Measurements from ENCODE around the gene KATNAL1.
"Not testable (repeated sequence)": the region's sequence is repeated elsewhere in the genome, so short reads cannot be mapped to it uniquely, and the experiment has no call there.

KATNAL1 gene

GRCh38 chr13:30259149-30259733 lies 48.1 kb downstream of the KATNAL1 start:
- H3K4me1 ChIP-seq (ENCODE audit: control insufficient read depth, insufficient read depth, low read length, poor library complexity, severe bottlenecking) = peaks cover 10% of the 10 kb centered on the region
- not testable (repeated sequence) for H3K4me3 ChIP-seq (ENCODE audit: extremely low read depth, insufficient read depth, low read length, poor library complexity, severe bottlenecking); H3K27ac ChIP-seq (ENCODE audit: low read depth, low read length, severe bottlenecking); H3K9me3 ChIP-seq (ENCODE audit: control insufficient read depth, low read length); H3K36me3 ChIP-seq (ENCODE audit: control insufficient read depth, insufficient read depth, low read length)
- 92 to 94% methylated on average over 15 to 17 of the region's 22 CpGs for WGBS, 2 experiments (ENCODE audit: insufficient coverage in 2 of 2)

DNA sequence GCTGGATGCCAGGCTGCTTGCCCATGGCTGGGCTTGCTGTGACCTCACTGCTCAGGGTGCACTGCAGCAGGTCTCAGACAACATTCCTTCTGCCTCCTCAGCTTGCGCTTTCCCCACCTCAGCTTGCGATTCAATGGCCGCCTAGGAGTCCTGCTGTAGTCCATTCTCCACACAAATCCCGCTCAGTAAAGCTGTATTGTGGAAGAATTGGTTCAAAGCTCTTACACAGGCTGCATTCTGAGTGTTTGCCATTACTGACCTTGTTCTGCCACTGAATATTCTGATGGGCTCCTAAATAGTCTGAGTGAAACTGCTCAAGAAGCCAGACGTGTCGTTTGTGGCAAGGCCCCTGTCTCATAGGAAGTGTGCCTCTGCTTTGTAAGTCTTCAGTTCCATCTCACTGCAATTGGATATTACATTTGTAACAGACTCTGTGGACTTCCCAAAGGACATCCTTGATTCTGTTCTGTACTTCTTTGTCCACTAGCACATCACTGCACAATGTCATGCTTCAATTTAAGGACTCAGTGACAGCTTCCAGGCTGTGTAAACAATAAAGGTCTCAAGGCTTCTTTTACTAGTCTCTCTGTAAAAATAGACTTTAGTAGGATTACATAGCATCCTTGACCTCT lies 49.8 kb downstream of the KATNAL1 start:
- H3K4me3 ChIP-seq (ENCODE audit: extremely low read depth, insufficient read depth, low read length, poor library complexity, severe bottlenecking) = no peak overlapping the region
- no peaks in the 10 kb centered on the region for H3K9me3 ChIP-seq (ENCODE audit: control insufficient read depth, low read length)
- 55 to 60% methylated on average over 3 to 4 of the region's 6 CpGs for WGBS, 2 experiments (ENCODE audit: insufficient coverage in 2 of 2)
- peaks cover 10% of the 10 kb centered on the region for H3K4me1 ChIP-seq (ENCODE audit: control insufficient read depth, insufficient read depth, low read length, poor library complexity, severe bottlenecking)
- H3K36me3 ChIP-seq (ENCODE audit: control insufficient read depth, insufficient read depth, low read length) = peaks cover 3% of the 10 kb centered on the region
- H3K27ac ChIP-seq (ENCODE audit: low read depth, low read length, severe bottlenecking) = peak overlapping the region; percentile 95

GRCh38 chr13:30256713-30257467 lies 50.5 kb downstream of the KATNAL1 start:
- Histone ChIP-seq H3K27ac (ENCODE audit: low read depth, low read length, severe bottlenecking) (peak overlapping the region; percentile 95), H3K36me3 (ENCODE audit: control insufficient read depth, insufficient read depth, low read length) (peaks cover 3% of the 10 kb centered on the region), H3K9me3 (ENCODE audit: control insufficient read depth, low read length) (no peaks in the 10 kb centered on the region), H3K4me3 (ENCODE audit: extremely low read depth, insufficient read depth, low read length, poor library complexity, severe bottlenecking) (no peak overlapping the region), H3K4me1 (ENCODE audit: control insufficient read depth, insufficient read depth, low read length, poor library complexity, severe bottlenecking) (peaks cover 10% of the 10 kb centered on the region)
- 100% methylated on average over 1 to 2 of the region's 5 CpGs for WGBS, 2 experiments (ENCODE audit: insufficient coverage in 2 of 2)

GRCh38 chr13:30255696-30256095 lies 51.7 kb downstream of the KATNAL1 start:
- no peaks in the 10 kb centered on the region for H3K9me3 ChIP-seq (ENCODE audit: control insufficient read depth, low read length)
- H3K4me3 ChIP-seq (ENCODE audit: extremely low read depth, insufficient read depth, low read length, poor library complexity, severe bottlenecking) = no peak overlapping the region
- H3K36me3 ChIP-seq (ENCODE audit: control insufficient read depth, insufficient read depth, low read length) = peaks cover 6% of the 10 kb centered on the region
- H3K4me1 ChIP-seq (ENCODE audit: control insufficient read depth, insufficient read depth, low read length, poor library complexity, severe bottlenecking) = peaks cover 10% of the 10 kb centered on the region
- no CpG with 5 or more reads among the region's 1 CpG for WGBS, 2 experiments (ENCODE audit: insufficient coverage in 2 of 2)
- H3K27ac ChIP-seq (ENCODE audit: low read depth, low read length, severe bottlenecking) = no peak overlapping the region

- H3K4me1 ChIP-seq (ENCODE audit: control insufficient read depth, insufficient read depth, low read length, poor library complexity, severe bottlenecking) = peaks cover 10% of the 10 kb centered on the region
- H3K27ac ChIP-seq (ENCODE audit: low read depth, low read length, severe bottlenecking) = no peak overlapping the region
- 93 to 97% methylated on average over 5 to 6 of the region's 7 CpGs for WGBS, 2 experiments (ENCODE audit: insufficient coverage in 2 of 2)
These were observed 53.5 kb downstream of the KATNAL1 start for GRCh38 chr13:30253830-30254229.

DNA sequence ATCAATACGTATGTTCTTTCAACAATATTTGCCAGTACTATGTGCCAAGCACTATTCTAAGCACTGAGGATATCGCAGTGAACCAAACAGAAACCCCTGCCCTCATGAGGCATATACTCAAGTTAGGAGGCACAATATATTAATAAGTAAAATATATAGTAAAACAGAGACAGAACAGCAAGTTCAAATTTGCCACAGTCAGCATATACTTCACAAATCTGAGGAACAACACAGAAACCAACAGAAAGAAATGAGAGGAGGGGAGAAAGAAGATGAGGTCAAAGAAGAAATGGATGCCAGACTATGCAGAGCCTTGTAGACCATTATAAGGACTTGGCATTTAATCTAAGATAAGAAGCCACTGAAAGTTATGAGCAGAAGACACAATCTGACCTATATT lies 59.9 kb downstream of the KATNAL1 start:
- Histone ChIP-seq H3K27ac (ENCODE audit: low read depth, low read length, severe bottlenecking) (no peak overlapping the region), H3K36me3 (ENCODE audit: control insufficient read depth, insufficient read depth, low read length) (peaks cover 5% of the 10 kb centered on the region), H3K4me3 (ENCODE audit: extremely low read depth, insufficient read depth, low read length, poor library complexity, severe bottlenecking) (no peak overlapping the region), H3K4me1 (ENCODE audit: control insufficient read depth, insufficient read depth, low read length, poor library complexity, severe bottlenecking) (no peaks in the 10 kb centered on the region), H3K9me3 (ENCODE audit: control insufficient read depth, low read length) (peaks cover 10% of the 10 kb centered on the region)
- WGBS, 2 experiments (ENCODE audit: insufficient coverage in 2 of 2) = no CpG with 5 or more reads among the region's 2 CpGs

More at GRCh38 chr13:30253830-30254229, 53.5 kb downstream of the KATNAL1 start:
- peaks cover 7% of the 10 kb centered on the region for H3K36me3 ChIP-seq (ENCODE audit: control insufficient read depth, insufficient read depth, low read length)
- peaks cover 10% of the 10 kb centered on the region for H3K9me3 ChIP-seq (ENCODE audit: control insufficient read depth, low read length)
- no peak overlapping the region for H3K4me3 ChIP-seq (ENCODE audit: extremely low read depth, insufficient read depth, low read length, poor library complexity, severe bottlenecking)

DNA sequence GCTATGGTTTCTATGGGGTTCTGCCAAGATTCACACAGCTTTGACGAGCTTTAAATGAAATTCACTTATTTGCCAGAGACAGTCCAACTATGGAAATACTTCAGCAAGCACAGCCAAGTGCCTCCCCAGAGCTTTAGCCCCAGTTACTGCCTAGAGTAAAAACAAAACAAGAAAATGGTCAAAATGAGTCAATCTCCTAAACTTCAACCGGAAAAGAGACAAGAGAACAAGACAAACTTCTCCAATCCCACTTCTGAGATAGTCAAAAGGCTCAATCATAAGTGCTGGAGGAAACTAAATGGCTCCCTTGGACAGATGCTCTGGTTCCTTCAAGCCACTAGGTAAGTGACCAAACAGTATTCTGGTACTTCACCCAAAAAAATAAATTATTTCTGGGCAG lies 65.8 kb downstream of the KATNAL1 start:
- Histone ChIP-seq H3K4me3 (ENCODE audit: extremely low read depth, insufficient read depth, low read length, poor library complexity, severe bottlenecking) (no peak overlapping the region), H3K27ac (ENCODE audit: low read depth, low read length, severe bottlenecking) (no peak overlapping the region), H3K4me1 (ENCODE audit: control insufficient read depth, insufficient read depth, low read length, poor library complexity, severe bottlenecking) (no peaks in the 10 kb centered on the region), H3K36me3 (ENCODE audit: control insufficient read depth, insufficient read depth, low read length) (peaks cover 10% of the 10 kb centered on the region), H3K9me3 (ENCODE audit: control insufficient read depth, low read length) (no peaks in the 10 kb centered on the region)
- 92 to 100% methylated on average over 1 to 2 of the region's 2 CpGs for WGBS, 2 experiments (ENCODE audit: insufficient coverage in 2 of 2)

DNA sequence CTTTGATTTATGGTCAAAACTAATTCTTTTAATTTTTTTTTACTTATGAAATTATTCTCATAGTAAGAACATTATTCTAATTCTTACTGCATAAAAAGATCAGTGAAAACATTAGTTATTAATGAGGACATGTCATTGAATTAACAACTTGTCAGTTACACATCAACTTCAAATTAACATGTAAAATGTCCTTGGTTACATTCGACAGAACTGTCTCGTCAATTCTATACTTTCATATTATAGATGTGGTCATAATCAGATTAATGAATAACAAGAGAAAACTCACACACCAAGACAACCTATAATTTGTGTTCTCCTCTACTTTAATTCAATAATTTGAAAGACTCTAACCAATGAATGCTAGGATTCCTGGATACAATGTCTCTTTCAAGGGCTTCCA lies 66.7 kb downstream of the KATNAL1 start:
- no CpG with 5 or more reads among the region's 2 CpGs for WGBS, 2 experiments (ENCODE audit: insufficient coverage in 2 of 2)
- no peak overlapping the region for H3K4me3 ChIP-seq (ENCODE audit: extremely low read depth, insufficient read depth, low read length, poor library complexity, severe bottlenecking)
- no peaks in the 10 kb centered on the region for H3K4me1 ChIP-seq (ENCODE audit: control insufficient read depth, insufficient read depth, low read length, poor library complexity, severe bottlenecking)
- no peak overlapping the region for H3K27ac ChIP-seq (ENCODE audit: low read depth, low read length, severe bottlenecking)
- peaks cover 16% of the 10 kb centered on the region for H3K36me3 ChIP-seq (ENCODE audit: control insufficient read depth, insufficient read depth, low read length)
- no peaks in the 10 kb centered on the region for H3K9me3 ChIP-seq (ENCODE audit: control insufficient read depth, low read length)

GRCh38 chr13:30235216-30235615 lies 72.1 kb downstream of the KATNAL1 start:
- no peaks in the 10 kb centered on the region for H3K9me3 ChIP-seq (ENCODE audit: control insufficient read depth, low read length)
- no peak overlapping the region for H3K27ac ChIP-seq (ENCODE audit: low read depth, low read length, severe bottlenecking)
- no peak overlapping the region for H3K4me3 ChIP-seq (ENCODE audit: extremely low read depth, insufficient read depth, low read length, poor library complexity, severe bottlenecking)
- no peaks in the 10 kb centered on the region for H3K4me1 ChIP-seq (ENCODE audit: control insufficient read depth, insufficient read depth, low read length, poor library complexity, severe bottlenecking)
- peaks cover 21% of the 10 kb centered on the region for H3K36me3 ChIP-seq (ENCODE audit: control insufficient read depth, insufficient read depth, low read length)
- WGBS, 2 experiments (ENCODE audit: insufficient coverage in 2 of 2) = 86 to 90% methylated on average over 1 of the region's 1 CpG

DNA sequence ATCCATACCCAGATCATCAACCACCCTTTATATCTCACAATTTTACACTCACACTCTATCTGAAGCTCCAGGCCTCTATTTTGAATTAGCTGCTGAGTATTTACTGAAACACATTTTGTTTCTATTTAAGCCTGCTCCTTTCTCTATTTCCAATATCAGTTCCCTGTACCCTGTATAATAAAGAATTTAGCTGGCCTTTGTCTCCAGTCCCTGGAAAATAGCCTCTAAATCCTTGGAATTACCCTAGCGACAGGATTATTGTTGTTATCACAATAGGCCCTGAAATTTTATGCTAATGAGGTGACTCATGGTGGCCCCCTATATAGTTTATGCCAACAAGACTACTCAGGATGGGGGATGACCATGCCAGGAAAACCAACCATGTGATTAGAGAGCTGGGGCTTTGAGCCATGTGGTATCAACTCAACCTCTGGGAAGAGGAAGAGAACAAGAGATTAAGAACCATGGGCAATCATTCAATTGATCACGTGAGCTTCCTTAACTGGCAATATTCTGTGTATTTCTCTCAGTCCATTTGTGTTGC lies 72.7 kb downstream of the KATNAL1 start:
- H3K36me3 ChIP-seq (ENCODE audit: control insufficient read depth, insufficient read depth, low read length) = peaks cover 21% of the 10 kb centered on the region
- H3K4me3 ChIP-seq (ENCODE audit: extremely low read depth, insufficient read depth, low read length, poor library complexity, severe bottlenecking) = no peak overlapping the region
- no peak overlapping the region for H3K27ac ChIP-seq (ENCODE audit: low read depth, low read length, severe bottlenecking)
- no peaks in the 10 kb centered on the region for H3K4me1 ChIP-seq (ENCODE audit: control insufficient read depth, insufficient read depth, low read length, poor library complexity, severe bottlenecking)
- no peaks in the 10 kb centered on the region for H3K9me3 ChIP-seq (ENCODE audit: control insufficient read depth, low read length)
- WGBS, 2 experiments (ENCODE audit: insufficient coverage in 2 of 2) = 84% methylated on average over 2 of the region's 2 CpGs; no CpG with 5 or more reads in 1 of the 2 experiments
